Skin epidermis (tissue), 12 donors: ENCODE data around the gene HOPX.
A peak's percentile ranks its signal among the peaks of the same experiment; 100 is the strongest.
"Not testable (repeated sequence)": the region's sequence is repeated elsewhere in the genome, so short reads cannot be mapped to it uniquely, and the experiment has no call there.

Experiments used
- H3K27ac ChIP-seq, 21 experiments: fragments of 200-600 bp; sonication (generic) in 11 of 21; one replicate each; pipeline ENCODE4 v1.5.0; 2020; ENCODE audit warnings: mild to moderate bottlenecking in 3 of 21, inconsistent platforms in 2 of 21, moderate library complexity in 2 of 21
- H3K4me3 ChIP-seq, 7 experiments: fragments of 200-600 bp; sonication (generic) in 2 of 7; one replicate each; pipeline ENCODE4 v1.5.0; 2020; ENCODE audit warnings: inconsistent platforms in 2 of 7, mild to moderate bottlenecking in 2 of 7, moderate library complexity in 1 of 7

Gene HOPX

DNA sequence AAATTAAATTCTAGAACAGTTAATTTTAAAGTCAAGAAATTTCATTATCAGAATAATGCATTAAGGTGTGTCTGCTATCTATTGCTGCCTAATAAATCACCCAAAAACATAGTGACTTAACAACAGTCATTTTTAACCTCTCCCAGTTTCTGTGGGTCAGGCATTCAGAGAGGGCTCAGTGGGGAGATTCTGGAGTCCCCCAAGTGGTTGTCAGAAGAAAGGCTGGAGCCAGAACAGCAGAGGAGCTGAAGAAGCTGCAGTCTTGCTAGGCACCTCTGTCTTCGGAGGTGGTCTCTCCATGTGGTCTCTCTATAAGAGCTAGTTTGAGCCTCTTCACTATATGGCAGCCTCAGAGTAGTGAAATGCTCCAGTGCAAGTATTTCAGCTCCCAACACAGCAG, 9.3 kb upstream of the HOPX start:
- Histone ChIP-seq H3K27ac (no peak overlapping the region), H3K4me3 (no peak overlapping the region)

DNA sequence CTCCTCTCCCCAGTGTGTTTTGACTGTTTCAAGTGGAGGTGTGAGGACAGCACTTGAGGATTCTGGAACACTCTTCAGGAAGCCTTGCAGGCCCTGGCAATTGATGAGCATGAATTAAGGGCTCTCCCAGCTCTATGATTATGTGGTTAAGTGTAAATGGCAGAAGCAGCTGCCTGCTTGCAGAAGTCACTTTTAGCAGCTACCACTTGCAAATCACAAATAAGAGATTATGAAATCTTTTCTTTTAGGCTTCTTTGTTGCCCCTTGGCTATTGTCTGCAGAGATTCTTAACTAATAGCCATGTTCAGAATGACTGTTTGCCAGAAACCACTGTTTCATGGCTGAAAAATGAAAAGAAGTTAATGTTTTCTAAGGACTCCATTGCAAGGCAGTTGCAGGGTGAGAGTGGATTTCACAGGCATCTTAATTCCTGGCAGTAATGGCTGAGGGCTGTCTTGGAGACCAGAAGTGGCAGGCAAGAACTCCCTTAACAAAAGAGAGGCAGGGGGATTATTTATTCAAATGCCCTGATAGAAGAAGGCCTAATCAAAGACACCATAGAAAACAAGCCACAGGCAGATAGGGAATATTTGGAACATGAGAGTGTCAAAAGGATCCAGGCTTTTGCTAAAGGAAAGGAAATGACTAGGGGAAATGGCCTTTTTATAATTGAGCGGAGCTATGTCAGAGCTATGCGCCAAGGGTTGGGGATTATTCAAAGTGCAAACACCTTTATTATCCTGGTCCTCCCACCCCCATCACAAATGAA, 8.3 kb upstream of the HOPX start:
- H3K4me3 ChIP-seq = no peak overlapping the region

DNA sequence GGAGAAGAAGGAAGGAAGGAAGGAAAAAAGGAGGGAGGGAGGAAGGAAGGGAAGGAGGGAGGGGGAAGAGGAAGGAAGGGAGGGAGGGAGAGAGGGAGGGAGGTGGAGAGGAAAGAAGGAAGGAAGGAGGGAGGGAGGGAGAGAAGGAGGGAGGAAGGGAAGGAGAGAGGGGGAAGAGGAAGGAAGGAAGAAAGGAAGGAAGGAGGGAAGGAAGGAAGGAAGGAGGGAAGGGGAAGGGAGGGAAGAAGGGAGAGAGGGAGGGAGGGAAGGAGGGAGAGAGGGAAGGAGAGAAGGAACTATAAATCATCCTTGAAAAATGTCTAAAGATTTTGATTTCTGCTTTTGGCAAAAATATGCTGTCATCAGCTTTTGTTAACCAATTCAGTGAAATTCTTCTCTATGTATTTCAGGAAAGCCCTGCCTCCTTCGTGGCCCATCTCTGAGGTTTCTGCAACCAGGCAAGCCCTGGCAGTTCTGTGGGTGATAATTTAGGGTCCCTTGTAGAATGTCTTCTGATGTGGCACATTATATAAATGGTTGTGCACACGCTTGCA, 7.1 kb upstream of the HOPX start:
- Histone ChIP-seq H3K4me3 (no peak overlapping the region), H3K27ac (no peak overlapping the region)

More for the DNA sequence above, 8.3 kb upstream of the HOPX start:
- H3K27ac ChIP-seq = no peak overlapping the region

DNA sequence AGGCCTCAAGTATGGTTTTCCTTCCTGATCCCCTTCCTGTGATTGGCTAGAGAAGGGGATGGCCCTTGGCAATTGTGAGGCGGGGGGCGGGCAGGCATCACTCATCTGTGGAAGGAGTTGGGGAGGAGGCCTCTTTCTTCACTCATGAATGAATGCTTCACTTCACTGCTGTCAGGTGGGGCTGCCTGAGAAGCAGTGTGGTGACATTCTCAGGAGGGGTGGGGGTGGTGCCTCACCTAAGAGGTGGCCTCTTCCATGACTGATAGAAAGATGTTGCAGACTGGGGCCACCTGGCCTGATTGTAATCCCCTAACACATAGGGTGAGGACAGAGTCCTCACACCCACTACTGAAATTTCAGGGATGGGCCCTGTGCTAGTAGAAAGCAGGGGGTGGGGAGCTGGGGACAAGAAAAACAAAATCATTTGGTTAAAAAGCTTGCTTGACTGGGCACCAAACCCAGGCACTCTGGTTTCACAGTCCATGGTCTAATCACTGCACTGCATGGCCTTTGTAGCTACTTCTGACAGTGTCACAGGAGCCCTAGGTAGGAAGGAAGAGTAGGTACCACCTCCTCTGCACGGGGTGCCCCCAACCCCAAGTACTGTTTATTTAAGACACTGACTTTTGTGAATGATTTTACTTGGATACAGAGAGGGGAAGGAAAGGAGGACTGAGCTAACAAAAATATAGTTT, 5.6 kb upstream of the HOPX start:
- no peak overlapping the region for H3K27ac ChIP-seq
- no peak overlapping the region for H3K4me3 ChIP-seq

DNA sequence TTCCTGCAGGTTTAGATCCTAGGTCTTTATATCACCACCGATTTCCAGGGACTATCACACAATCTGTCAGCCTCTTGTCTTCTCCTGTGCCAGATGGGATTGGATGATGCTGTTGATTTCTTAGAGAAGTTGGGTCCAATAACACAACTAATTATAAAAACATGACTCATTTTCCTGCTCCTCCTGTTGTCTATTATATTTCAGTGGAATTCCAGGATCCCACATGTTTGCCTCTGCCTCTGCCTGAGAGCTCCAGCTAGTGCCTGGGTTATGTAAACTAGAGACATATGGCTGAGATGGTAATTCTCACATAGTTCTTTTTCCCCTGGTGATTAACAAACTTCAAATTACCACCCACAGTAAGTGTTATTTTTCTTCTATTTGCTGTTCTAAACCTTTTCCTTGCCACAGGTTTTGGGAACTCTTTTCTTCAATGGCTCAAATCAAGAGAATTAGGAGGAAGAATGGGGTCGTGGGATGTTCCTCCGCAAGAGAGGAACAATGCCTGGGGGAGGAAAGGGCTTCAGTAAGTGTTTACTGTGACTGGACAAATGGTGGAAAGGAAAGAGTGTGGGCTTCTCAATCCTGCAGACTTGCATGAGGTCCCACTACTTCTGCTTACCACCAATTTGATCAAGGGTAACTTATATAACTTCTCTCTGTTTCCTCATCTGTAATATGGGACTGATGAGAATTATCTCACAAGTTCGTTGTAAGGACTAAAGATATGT, 3.4 kb upstream of the HOPX start:
- peak overlapping the region in 6 of 21 experiments; percentile 1 to 63 (median 32) for H3K27ac ChIP-seq

DNA sequence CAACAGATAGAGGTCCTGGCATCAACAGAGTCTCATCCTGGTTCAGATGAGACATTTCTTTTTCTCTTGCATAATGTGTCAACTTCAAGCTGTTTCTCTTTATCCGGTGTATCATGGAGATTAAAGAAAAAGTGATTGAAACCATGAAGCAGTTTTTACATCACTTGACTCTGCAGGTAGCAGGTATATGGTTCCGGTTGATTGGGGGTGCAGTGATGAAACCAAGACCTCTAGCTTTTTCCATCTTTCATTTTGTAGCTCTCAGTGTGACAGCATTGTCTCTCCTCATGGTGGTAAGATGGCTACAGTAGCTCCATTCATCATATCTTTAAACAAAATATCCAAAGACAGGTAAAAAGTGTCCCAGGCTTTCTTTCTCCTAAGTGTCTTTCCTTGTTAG, 2.4 kb upstream of the HOPX start:
- Histone ChIP-seq H3K27ac (no peak overlapping the region), H3K4me3 (no peak overlapping the region)

More for the DNA sequence above, 3.4 kb upstream of the HOPX start:
- no peak overlapping the region for H3K4me3 ChIP-seq

DNA sequence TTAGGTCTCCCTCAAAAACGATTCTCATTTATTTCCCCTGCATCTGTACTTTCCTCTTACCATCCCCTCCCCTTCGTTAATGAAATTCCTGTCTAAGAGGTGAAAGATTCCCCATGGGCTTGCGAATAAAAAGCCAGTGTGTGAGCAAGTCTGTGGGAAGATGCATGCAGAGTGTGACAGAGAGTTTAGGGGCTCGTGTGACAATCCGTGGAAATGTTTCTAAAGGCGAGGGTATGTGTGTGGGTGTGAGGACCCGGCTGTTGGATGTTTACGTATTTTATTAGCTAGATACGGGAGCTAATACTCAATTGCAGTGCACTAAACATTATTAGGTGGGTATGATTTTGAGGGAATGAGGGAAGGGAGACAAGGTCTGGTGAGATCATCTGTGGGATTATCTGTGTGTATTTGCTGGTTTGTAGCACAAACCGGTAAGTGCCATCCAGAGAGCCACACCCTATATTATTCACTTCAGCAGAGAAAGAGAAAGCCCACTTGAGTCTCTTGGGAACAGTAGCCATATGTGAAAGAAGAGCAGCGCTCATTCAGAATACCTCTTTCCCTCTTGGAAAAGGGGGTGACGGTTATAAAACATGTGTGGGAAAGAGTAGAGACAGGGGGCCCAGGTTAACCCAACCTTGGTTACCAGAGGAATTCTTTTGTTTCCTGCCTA, 893 bp upstream of the HOPX start:
- Histone ChIP-seq H3K4me3 (peak overlapping the region in 1 of 7 experiments; percentile 22), H3K27ac (peak overlapping the region in 17 of 21 experiments; percentile 4 to 83 (median 60))

DNA sequence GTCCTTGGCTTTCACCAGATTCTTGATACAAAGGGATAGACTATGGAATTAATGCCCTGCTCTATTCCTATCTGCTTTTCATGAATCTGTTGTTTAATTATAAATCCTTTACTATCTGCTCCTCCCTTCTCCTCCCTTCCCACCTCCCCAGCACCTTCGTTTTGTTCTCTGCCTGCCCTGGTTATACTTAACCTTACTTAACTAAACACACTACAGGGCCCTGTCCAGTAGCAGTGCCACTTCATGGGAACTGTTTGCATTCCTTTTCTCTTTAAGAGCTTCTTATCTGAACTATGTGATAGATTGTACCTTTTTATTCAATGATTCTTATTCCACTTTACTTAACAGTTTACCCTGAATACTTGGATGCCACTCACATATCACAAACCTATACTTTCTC, 830 bp downstream of the HOPX start:
- Histone ChIP-seq H3K27ac (peak overlapping the region in 7 of 21 experiments; percentile 55 to 83 (median 61)), H3K4me3 (peak overlapping the region in 2 of 7 experiments; percentile 9 to 22)

DNA sequence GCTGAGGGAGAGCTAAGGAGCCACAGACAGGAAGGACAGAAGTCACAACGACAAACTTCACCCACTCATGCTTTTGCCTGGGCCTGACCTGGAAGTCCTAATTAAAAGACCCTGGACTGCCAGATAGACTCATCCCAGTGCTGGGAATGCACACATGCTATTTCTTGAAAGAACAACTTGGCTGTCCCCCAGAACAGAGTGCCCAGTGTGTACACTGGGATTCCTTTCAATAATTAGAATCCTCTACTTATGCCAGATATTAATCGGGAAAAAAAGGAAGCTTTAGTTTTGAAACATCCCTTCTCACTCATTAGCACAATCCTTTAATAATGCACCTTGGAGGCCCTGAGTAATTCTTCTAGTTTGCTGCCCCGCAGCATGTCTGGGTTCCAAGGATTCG, 3.4 kb downstream of the HOPX start:
- no peak overlapping the region for H3K27ac ChIP-seq
- H3K4me3 ChIP-seq = no peak overlapping the region

DNA sequence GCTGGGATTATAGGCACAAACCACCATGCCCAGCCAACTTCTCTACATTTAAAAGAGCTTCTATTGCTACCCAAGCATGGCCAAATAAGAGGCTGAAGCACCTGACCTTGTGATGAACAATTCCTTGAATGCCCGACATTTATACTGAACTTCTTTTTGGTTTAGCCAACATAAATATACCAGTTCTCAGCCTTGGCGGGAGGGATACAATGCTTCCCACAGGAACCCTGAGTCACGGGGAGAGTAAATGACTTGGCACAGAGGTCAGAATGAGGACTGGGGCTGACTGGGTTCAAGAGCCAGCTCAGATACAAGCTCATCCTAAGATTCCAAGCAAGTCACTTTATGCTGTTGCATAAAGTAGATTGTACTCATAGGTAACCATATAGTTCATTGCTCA, 6.1 kb downstream of the HOPX start:
- Histone ChIP-seq H3K4me3 (no peak overlapping the region), H3K27ac (no peak overlapping the region)

DNA sequence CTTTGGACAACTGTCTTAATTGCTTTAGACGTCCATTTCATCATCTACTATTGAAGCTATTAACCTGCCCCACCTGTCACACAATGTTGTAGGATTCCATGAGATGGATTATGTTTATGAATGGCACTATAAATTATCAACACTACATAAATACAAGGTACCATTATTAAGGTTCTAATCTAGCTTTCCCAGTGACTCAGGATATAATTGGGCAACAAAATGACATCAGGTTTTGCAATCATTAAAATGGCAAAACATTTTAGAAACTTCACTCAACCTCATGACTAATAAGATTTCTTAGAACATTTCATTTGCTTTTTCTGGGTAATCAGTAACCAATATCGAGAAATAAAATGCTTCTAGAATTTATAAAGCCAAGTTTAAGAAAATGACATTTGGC, 9.2 kb downstream of the HOPX start:
- Histone ChIP-seq H3K4me3 (no peak overlapping the region), H3K27ac (no peak overlapping the region)

DNA sequence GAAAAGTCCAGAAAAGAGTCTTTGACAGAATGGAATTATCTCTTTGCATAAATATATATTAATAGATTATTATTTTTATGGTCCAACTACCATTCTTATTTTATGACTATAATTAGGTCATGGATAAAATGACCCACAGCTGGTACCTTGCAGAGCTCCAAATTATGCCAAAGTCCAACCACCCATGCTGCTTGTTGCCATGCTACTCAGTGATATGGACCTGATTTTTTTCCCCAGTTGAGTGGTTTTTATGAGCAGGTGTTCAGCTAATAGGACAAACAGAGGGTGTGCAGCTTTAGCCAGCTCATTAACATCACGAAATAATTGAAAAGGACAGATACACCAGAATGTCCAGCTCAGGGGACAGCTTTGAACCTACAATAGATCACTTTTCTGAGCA, 9.7 kb downstream of the HOPX start:
- no peak overlapping the region for H3K27ac ChIP-seq
- H3K4me3 ChIP-seq = no peak overlapping the region

DNA sequence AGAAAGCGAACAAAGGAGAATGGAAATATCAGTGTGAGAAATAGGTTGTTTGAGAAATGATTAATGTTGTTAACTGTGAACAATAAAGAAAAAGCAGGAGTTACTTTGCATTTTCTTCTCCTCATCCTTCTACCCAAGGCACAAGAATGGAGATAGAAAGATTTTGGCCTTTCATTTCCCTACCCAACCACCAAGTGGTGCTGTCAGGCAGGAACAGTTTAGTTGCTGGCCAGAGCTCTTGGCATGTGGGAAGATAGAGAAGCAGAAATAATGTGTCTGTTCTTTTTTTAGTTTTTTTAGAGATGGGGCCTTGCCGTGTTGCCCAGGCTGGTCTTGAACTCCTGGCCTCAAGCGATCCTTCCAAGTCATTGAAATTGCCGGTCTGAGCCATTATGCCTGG, 12.8 kb downstream of the HOPX start:
- H3K27ac ChIP-seq = no peak overlapping the region
- H3K4me3 ChIP-seq = no peak overlapping the region

DNA sequence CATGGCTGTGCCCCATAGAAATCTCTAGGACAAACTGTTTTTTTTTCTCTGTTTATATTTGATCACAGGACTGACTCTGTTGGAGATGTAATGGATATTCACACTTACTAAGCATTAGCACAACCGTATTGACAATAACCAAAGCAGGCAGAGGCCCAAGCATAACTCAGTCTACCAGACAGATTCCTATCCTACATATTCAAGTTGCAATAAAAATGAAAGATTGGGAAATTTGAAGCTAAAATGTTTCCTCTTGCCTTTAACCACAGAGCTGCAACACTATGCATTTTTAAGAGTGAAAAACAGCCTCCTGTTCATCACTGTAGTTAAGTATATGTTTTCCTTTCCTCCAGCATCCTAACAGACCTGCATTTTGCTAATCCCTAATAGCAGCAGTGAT, 13.7 kb downstream of the HOPX start:
- not testable (repeated sequence) for H3K27ac ChIP-seq, H3K4me3 ChIP-seq

DNA sequence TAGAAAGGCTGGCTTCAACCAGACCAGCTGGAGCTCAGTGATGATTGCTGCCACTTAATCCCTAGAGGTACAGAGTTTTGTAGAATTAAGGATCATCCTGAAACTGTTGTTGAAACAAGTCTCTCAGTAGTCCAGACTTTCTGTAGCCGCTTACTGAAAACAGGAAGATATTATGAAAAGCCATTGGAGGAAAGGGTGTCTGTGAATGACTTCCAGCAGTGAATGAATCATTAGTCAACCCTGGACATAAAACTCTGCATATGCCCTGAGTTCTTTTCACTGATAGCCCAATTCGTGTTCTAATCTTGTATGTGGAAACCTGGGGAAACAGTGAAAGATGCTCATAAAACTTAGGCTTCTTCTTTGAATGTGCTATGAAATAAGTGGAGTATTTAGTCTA, 14.8 kb downstream of the HOPX start:
- H3K27ac ChIP-seq = no peak overlapping the region
- H3K4me3 ChIP-seq = no peak overlapping the region

DNA sequence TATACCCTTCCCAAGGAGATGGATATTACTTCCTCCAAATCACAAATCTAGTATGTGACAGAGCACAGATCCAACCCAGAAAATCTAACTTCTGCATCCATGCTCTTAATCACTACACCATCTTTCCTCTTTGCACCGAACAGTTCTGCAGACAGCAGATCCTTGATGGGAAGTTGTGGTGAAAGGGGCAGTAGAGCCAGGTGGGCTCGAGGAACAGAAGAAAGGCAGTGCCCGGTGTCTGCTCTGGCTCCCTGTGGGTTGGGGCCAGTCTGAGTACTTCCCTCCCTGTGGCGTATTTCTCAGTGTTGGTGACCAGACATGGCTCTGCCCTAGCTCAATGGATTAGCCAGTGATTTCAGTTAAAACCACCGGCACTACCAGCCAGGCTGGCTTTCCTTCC, 15.3 kb downstream of the HOPX start:
- no peak overlapping the region for H3K27ac ChIP-seq
- H3K4me3 ChIP-seq = no peak overlapping the region

DNA sequence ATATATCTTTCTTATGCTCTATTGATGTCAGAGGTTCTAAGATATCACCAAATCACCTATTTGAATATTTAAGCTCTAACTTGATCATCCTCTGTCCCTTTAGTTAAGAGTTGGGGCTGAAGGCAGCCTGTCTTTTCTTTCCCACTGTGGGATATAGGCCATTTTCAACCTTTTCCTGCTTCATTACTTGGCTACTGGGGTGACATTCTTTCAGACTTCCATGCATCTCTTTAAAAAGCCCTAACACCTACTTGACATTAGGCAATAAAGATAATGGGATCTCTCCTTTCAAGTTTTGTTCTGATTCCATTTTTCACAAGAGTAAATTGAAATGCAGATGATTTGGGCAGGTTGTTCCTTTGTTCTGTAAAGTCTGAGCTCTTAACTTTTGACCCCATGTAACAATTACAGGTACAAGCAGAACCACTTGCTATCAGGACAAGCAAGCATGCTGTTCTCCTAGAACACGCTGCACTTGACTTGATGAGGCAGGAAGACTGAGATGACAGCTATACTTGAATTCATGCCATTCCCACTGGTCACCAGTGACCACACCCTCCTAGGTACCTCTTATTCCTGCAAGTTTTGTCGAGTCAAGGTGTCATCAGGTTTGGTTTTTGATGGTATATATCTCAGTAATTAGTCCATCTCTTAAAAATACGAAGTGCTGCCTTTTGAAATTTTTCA, 18.2 kb downstream of the HOPX start:
- Histone ChIP-seq H3K27ac (no peak overlapping the region), H3K4me3 (no peak overlapping the region)

DNA sequence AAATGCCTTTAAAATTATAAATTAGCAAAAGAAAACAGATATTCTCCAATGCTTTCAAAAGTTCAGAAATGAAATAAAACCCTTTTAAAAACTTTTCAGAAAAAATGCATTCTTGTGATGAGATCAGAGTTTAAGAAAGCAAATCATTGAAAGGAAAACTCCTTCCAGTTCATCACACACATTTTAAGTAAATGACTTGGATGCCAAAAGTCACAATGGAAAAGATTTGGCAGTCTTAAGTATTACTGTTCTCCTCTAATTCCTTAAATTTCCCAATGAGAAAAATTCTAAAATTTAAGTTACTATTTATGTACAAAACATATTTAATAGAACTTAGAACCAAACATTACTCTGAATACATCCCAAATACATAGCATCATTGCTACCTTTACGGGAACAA, 21.1 kb downstream of the HOPX start:
- H3K4me3 ChIP-seq = no peak overlapping the region

DNA sequence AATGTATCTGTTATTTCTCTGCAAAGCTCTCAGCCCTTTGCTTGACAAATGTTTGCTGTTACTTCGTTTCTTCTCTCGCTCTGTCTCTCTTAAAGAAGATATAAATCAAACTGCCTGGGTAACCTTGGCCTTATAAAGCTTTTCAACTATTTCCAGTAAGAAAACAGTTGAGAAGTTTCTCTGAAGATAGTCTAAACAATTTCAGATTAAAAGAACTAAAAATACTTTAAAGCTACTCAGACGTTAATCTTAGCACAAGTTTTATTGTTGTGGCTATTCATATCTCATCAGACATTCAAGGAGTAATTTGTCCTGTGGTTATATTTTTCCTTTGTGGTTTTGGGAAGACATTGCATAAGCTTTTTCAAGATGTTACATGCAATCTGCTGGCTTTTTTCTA, 22.6 kb downstream of the HOPX start:
- Histone ChIP-seq H3K4me3 (no peak overlapping the region), H3K27ac (peak overlapping the region in 4 of 21 experiments; percentile 17 to 70 (median 34))

More for the DNA sequence above, 21.1 kb downstream of the HOPX start:
- no peak overlapping the region for H3K27ac ChIP-seq
